Esophagus (tissue), 2 donors: ENCODE results near the gene VGF. TPM values are rescaled to one million over a fixed set of nuclear protein-coding genes. Genes with fewer than 3 reads are reported as not detected.
A peak's percentile ranks its signal among the peaks of the same experiment; 100 is the strongest.

Experiments
- H3K27ac ChIP-seq, 2 donors: one replicate each; pipeline ENCODE4 v1.5.1; 2013; ENCODE audit warnings: low read depth in 2 of 2, mild to moderate bottlenecking in 2 of 2, inconsistent platforms in 1 of 2, low read length in 1 of 2, moderate library complexity in 1 of 2
- H3K27me3 ChIP-seq, 2 donors: one replicate each; pipeline ENCODE4 v1.6.1; 2013; ENCODE audit warnings: low read length in 2 of 2, control low read depth in 1 of 2, mild to moderate bottlenecking in 1 of 2; ENCODE audit not compliant: insufficient read depth in 2 of 2, control insufficient read depth in 1 of 2
- H3K36me3 ChIP-seq, 2 donors: one replicate each; pipeline ENCODE4 v1.6.1; 2013; ENCODE audit warnings: low read length in 1 of 2; ENCODE audit not compliant: control insufficient read depth in 2 of 2, insufficient read depth in 2 of 2
- H3K4me1 ChIP-seq, 2 donors: one replicate each; pipeline ENCODE4 v1.6.1; 2013; ENCODE audit warnings: low read length in 1 of 2; ENCODE audit not compliant: control insufficient read depth in 2 of 2, insufficient read depth in 2 of 2
- H3K4me3 ChIP-seq, 2 donors: one replicate each; pipeline ENCODE4 v1.5.1; 2013; ENCODE audit warnings: low read length in 2 of 2, mild to moderate bottlenecking in 2 of 2, low read depth in 1 of 2, moderate library complexity in 1 of 2
- H3K9me3 ChIP-seq, 2 donors: one replicate each; pipeline ENCODE4 v1.6.1; 2013; ENCODE audit warnings: mild to moderate bottlenecking in 2 of 2, low read depth in 1 of 2, low read length in 1 of 2, moderate library complexity in 1 of 2; ENCODE audit not compliant: control insufficient read depth in 2 of 2, insufficient read depth in 1 of 2
- WGBS, 2 donors: extraction: QIAGEN DNeasy Blood & Tissue Kit; methylation state at CpG; one replicate each; pipeline ENCODE4 v1.1.7; 2013; 5-methylcytosine and 5-hydroxymethylcytosine counted together
- polyA plus RNA-seq, 2 donors: library from polyadenylated mRNA; stranded (reverse); fragments of 200-250 nt; gene quantifications; one replicate each; pipeline ENCODE4 v1.2.3, GENCODE V29; 2013
- donor health status: healthy with polysubstance abuse.
- donor health status: Bipolar disorder and iron deficiency.

VGF gene
- polyA plus RNA-seq, 2 donors: 0.01 TPM; not detected in 1

DNA sequence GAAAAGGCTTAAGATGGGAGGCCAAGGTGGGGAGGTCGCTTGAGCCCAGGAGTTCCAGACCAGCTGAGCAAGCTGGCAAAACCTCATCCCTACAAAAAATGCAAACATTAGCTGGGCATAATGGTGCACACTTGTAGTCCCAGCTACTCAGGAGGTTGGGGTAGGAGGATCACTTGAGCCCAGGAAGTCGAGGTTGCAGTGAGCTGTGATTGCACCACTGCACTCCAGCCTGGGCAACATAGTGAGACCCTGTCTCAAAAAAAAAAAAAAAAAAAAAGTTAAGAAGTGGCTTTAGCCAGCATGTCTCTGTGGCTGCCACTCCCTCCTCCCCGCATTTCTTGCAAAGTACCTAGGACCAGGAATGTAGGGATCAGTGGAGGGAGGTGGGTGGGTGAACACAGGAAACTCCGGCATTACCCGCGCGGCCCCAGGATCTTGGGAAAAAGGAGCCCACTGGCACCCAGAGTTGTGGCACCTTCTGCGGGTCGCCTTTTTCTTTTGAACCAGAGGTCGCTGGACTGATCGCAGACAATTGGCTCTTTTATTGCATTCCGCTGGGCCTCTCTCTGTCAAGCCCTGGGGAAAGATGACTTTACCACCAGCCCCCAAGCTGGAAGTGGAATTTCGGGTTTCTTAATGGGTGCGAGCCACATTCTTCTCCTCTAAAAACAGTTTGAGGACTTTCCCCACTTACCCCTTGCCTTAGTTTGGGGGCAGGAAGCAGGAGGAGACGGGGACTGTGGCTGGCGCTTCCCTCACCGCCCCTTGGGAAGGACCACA is 3.5 kb downstream of the VGF start:
- peaks cover 0 to 4% of the 10 kb centered on the region in 2 donors for H3K27me3 ChIP-seq
- H3K4me1 ChIP-seq: peaks cover 24 to 25% of the 10 kb centered on the region in 2 donors
- H3K9me3 ChIP-seq: no peaks in the 10 kb centered on the region
- peaks cover 7 to 17% of the 10 kb centered on the region in 2 donors for H3K36me3 ChIP-seq
- no peak overlapping the region for H3K27ac ChIP-seq
- 81 to 82% methylated on average over 17 of the region's 17 CpGs for WGBS, 2 donors
- no peak overlapping the region for H3K4me3 ChIP-seq

DNA sequence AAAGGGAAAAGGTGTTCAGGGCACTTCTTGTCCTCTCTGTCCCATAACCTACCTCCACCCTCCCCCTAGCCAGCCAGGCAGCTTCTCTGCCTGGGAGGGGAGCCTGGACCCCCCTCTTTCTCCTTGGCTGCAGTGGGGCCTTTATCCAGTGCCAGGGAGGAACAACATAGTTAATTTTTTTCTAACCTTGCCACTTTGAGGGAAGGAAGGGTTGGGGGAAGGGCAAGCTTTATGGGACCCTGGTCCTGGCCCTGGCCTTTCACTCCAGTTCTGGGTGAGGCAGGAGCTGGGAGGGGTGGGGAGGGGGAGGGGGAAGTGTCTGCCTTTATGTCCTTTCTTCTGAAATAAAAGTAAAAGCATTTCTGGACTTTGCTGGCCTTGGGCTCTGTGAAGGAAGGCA is 4.5 kb downstream of the VGF start:
- H3K4me3 ChIP-seq: no peak overlapping the region
- peaks cover 7 to 17% of the 10 kb centered on the region in 2 donors for H3K36me3 ChIP-seq
- peaks cover 0 to 2% of the 10 kb centered on the region in 2 donors for H3K27me3 ChIP-seq

GRCh38 chr7:101159696-101160674 is 5.4 kb downstream of the VGF start:
- no peaks in the 10 kb centered on the region for H3K27me3 ChIP-seq

More for the DNA sequence above, 4.5 kb downstream of the VGF start:
- Histone ChIP-seq H3K27ac (no peak overlapping the region), H3K9me3 (no peaks in the 10 kb centered on the region), H3K4me1 (peaks cover 22 to 23% of the 10 kb centered on the region in 2 donors)

DNA sequence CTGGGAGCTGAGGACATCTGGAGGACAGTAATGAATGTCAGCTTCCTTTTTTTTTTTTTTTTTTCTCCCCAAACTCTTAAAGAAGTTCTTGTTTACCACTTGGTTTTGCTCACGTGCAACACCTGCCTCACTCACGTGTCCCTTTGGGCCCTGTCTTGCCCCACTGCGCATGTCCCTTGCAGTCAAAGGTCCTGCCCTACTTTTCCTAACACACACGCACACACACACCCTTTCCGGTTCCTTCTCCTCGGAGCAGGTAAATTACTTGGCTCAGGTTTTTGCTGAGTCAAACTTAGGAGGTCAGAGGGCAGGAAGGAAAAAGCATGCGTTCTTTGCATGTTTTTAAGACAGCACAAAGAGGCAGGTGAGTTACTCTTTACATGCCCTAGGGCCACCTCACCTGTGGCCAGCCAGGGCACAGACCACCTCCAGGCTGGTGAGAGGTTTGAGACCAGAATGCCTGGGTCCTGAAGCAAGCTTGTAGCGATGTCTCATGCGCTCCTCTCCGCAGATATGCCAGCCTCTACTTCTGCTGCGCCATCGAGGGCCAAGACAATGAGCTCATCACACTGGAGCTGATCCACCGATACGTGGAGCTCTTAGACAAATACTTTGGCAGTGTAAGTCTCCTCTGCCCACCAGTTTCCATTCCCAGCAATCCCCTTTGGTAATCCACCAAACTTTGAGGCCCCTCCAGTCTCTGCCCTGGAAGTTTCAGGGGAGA is 8.3 kb downstream of the VGF start:
- Histone ChIP-seq H3K27ac (no peak overlapping the region), H3K27me3 (no peaks in the 10 kb centered on the region), H3K4me1 (peaks cover 0 to 4% of the 10 kb centered on the region in 2 donors), H3K36me3 (peaks cover 7 to 17% of the 10 kb centered on the region in 2 donors), H3K4me3 (no peak overlapping the region), H3K9me3 (no peaks in the 10 kb centered on the region)
- WGBS, 2 donors: 81 to 86% methylated on average over 14 of the region's 14 CpGs

More at GRCh38 chr7:101159696-101160674, 5.4 kb downstream of the VGF start:
- H3K4me1 ChIP-seq: peaks cover 19% of the 10 kb centered on the region in 2 donors
- 72 to 79% methylated on average over 31 of the region's 31 CpGs for WGBS, 2 donors
- H3K9me3 ChIP-seq: no peaks in the 10 kb centered on the region
- no peak overlapping the region for H3K4me3 ChIP-seq
- no peak overlapping the region for H3K27ac ChIP-seq
- peaks cover 7 to 17% of the 10 kb centered on the region in 2 donors for H3K36me3 ChIP-seq

- peaks cover 0 to 4% of the 10 kb centered on the region in 2 donors for H3K4me1 ChIP-seq
- no peaks in the 10 kb centered on the region for H3K27me3 ChIP-seq
- 80 to 85% methylated on average over 6 of the region's 6 CpGs for WGBS, 2 donors
- H3K36me3 ChIP-seq: peaks cover 7 to 17% of the 10 kb centered on the region in 2 donors
- no peak overlapping the region for H3K27ac ChIP-seq
- no peaks in the 10 kb centered on the region for H3K9me3 ChIP-seq
- H3K4me3 ChIP-seq: no peak overlapping the region
Observed at GRCh38 chr7:101156277-101156676, 9.1 kb downstream of the VGF start.

DNA sequence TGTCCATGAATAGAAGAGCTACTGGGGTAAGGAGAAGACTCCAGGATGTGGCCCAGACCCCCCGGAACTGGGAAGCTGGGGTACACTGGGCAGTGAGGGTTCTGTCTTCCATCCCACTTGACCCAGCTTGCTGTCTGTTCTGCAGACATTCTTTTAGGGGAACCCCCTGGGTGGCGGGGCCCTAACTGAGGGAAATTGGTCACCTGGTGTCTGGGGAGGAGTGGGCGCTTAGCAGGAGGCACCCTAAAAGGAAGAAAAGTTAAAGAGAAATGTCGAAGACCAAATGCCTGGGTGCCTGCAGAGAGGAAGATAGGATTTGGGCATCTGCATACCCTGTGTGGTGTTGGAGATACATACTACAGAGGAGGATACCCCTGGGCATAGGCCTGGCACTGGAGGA is 10.1 kb downstream of the VGF start:
- WGBS, 2 donors: 42 to 47% methylated on average over 4 of the region's 4 CpGs
- H3K27ac ChIP-seq: no peak overlapping the region

GRCh38 chr7:101154693-101155102 is 10.7 kb downstream of the VGF start:
- H3K27me3 ChIP-seq: no peaks in the 10 kb centered on the region
- WGBS, 2 donors: 1% methylated on average over 19 to 34 of the region's 34 CpGs
- peak overlapping the region; percentile 70 to 78 for H3K4me3 ChIP-seq
- H3K36me3 ChIP-seq: peaks cover 7 to 13% of the 10 kb centered on the region in 2 donors
- H3K27ac ChIP-seq: no peak overlapping the region
- H3K4me1 ChIP-seq: peaks cover 0 to 4% of the 10 kb centered on the region in 2 donors
- no peaks in the 10 kb centered on the region for H3K9me3 ChIP-seq

More for the DNA sequence above, 10.1 kb downstream of the VGF start:
- H3K4me3 ChIP-seq: peak overlapping the region; percentile 70 to 78
- H3K9me3 ChIP-seq: no peaks in the 10 kb centered on the region
- H3K4me1 ChIP-seq: peaks cover 0 to 4% of the 10 kb centered on the region in 2 donors
- peaks cover 7 to 17% of the 10 kb centered on the region in 2 donors for H3K36me3 ChIP-seq
- no peaks in the 10 kb centered on the region for H3K27me3 ChIP-seq

DNA sequence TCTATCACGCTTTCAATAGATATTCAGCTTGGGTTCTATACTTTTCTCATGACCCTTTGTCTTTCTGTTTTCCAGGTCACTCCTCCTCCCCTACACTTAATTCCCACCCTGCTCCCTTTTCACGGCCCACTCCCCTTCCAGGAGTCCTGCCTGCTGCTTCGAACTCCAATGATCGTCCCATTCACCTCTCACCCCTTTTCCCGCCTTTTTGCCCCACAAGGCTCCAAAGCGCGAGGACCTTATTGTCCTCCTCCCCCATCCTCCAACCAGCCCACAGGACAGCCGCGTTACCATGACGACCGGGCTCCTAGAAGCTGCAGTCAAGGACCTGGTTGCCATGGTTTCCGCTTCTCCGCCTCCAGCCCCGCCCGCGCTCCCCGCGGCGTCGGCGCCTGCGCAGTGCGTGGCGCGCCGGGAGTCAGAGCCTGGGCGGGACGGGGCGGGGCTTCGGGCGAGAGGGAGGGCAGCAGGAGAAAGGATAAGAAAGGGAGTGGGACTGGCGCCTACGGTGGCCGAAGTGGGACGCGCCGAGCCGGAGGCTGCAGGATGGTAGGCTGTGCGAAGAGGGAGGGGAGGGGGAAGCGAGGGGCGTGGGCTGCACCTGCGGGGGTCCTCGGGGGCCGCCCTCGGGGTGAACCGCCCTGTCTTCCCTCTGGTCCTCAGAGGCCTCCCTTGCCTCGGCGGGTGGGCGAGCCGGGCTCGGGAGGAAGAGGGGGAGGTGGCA is 11.2 kb downstream of the VGF start, which contains the start of gene AP1S1:
Gene AP1S1, plus strand, starts transcription at position 508 of the 724 bp plus-strand sequence. Its CDS starts 39 bp downstream, at position 547.
- WGBS, 2 donors: 4% methylated on average over 38 to 51 of the region's 51 CpGs
- Histone ChIP-seq H3K4me3 (peak within 1 kb of the TSS; percentile 70 to 78), H3K4me1 (peaks cover 0 to 4% of the 10 kb centered on the region in 2 donors), H3K27ac (no peak within 1 kb of the TSS), H3K36me3 (peaks cover 4 to 11% of the 10 kb centered on the region in 2 donors), H3K27me3 (no peaks in the 10 kb centered on the region), H3K9me3 (no peaks in the 10 kb centered on the region)
